COLO829 (cell line): Measurements from ENCODE around the gene TPCN2.

ENCODE experiments used
- DNase-seq: peaks from one replicate; pipeline ENCODE4 v3.0.0; 2012; ENCODE audit warnings: low spot score

The TPCN2 gene

DNA sequence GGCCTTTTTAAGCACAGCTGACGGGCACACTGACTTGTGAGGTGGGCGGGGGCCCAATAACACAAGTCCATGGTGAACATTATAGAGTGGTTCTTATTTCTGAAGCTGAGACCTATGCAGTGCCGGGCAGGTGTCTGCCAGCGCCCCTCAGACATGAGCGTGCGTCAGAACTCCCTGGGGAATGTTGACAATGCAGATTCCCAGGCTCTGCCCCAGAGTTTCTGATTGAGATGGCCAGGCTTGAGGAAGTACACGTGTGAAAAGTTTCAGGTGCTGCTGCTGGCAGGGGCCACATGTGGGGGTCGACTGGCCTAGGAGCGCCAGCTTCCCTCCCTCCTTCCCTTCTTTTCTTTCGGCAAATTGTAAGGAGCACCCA, 46.2 kb downstream of the TPCN2 start:
- no peak for DNase-seq

DNA sequence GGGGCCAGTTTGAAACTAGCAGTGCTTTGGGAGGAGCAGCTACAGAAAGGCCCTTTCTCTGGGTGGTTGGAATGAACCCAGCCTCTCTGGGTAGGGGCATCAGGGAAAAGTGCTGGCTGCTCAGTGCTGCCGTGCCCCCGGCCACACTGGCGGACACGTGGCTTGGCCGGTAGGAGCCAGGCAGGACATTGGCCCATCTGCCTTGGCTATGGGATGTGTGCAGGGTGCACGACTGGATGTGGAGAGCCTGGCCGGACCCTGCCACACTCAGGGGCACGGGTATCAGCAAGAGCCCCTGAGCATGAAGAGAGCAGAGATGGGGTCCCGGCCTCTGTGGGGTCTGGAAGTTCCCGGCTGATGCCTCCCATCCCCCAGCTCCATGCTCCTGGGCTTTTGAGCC, 46.6 kb downstream of the TPCN2 start:
- no peak for DNase-seq

DNA sequence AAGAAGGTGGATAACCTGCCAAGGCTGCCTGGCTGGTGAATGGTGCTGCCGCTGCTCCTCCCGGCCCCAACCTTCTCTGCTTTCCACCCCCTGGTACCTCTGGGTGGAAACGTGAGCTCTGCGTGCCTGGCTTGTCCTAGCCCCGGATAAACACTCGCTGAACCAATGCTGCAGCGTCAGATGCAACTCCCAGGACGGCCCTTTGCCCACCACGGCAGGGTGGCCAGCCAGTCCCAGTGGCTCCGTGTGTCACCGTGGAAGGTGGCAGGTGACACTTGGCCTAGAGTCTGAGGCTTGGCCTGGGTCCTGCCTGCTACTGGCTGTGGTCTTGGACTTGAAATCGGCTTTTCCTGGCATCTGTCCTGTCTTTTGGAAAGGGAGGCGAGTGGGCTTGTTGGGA, 47.7 kb downstream of the TPCN2 start:
- no peak for DNase-seq

DNA sequence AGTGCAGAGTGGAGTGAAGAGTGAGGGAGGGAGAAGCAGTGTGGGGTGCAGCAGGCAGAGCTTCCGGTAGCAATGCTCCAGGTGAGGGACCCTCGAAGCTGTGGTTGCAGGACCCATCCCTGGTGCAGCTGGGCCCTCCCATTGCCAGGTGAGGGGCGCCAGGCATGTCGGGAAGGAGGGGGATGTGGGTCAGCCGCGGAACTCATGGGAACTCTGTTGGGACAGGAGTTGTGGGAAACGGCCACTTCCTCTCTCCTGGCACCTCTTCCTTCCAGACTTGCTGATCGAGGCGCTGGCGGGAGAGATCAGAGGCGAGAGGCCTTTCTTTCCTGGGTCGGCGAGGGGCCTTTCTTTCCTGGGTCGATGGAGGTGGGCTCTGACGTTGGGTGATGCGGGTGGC, 48.5 kb downstream of the TPCN2 start:
- DNase-seq: no peak

DNA sequence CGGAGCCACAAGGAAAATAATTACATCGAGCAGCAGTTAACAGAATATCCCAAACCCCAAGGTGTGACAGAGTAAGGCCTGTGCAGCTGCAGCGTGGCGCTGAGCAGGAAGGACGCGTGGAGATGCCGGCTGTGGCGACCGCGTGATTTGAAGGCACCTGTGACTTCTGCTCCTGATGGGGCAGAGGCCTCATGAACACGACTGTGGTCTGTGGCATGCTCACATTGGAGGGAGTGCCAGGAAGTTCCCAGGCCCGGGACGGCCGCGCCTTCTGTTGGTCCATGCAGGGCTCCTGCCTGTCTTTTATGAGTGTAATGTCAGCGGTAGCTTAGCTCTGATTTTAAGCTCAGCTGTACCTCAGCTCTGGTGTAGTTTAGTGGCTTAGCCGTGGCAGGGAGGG, 50.4 kb downstream of the TPCN2 start:
- DNase-seq: no peak

DNA sequence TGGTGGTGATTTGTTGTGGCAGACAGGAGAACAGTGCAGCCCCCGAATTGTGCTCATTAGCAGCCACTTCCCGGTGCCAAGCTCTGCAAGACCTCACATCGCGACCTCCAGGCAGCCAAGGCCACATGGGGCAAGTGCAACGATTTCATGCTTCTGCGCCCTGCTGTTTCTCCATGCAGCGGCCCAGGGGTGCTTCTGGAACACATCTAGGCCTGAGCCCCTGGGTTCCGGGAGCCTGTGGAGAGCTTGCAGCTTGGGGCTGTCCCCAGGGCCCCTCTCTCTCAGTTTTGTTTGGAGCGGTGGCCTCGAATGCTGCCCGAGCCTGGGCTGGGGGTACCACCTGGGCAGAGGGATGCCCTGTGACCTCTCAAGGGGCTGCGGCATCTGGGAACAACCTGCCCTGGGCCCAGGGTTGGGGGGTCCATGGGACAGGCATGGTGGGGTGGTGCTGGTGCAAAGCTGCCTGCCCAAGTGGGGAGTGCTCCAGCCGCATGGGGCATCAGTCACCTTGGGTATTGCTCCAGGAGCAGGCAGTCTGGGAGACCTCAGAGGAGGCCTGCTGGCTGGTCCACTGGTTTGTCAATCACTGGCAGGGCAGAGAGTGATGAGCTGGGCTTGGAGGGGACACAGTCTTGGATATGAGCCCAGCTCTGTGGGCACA, 51.9 kb downstream of the TPCN2 start:
- no peak for DNase-seq

DNA sequence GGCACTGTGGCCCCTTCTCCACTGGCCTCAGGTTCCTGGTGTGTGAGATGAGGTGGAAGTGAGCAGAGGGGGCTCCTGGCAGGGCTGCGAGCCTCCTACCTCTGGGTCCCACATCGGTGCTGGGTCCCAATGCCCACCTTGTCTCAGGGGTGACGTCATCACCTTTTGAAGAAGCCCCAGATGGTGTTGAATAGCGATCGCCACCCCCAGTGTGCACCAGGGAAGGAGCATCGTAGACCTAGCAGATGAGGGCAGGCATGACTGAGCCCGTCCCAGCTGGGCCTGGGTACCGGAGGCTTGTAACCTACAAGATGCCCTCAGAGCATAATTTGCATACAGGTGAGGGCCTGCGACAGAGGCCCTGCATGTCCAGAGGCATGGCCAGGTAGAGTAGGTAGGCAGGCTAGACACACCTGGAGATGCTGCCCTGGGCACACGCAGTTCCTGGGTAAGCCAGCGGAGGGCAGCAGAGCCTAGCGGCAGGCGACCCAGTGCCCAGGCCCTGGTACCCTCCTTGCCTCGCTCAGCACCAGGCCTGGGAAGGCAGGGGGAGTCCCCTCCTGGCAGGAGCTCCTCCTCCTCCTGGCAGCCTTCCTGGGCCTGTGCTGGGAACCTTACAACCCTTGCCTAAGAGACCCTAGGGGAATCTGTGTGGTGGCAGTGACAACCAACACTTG, 52.5 kb downstream of the TPCN2 start:
- DNase-seq: peak; percentile 69

DNA sequence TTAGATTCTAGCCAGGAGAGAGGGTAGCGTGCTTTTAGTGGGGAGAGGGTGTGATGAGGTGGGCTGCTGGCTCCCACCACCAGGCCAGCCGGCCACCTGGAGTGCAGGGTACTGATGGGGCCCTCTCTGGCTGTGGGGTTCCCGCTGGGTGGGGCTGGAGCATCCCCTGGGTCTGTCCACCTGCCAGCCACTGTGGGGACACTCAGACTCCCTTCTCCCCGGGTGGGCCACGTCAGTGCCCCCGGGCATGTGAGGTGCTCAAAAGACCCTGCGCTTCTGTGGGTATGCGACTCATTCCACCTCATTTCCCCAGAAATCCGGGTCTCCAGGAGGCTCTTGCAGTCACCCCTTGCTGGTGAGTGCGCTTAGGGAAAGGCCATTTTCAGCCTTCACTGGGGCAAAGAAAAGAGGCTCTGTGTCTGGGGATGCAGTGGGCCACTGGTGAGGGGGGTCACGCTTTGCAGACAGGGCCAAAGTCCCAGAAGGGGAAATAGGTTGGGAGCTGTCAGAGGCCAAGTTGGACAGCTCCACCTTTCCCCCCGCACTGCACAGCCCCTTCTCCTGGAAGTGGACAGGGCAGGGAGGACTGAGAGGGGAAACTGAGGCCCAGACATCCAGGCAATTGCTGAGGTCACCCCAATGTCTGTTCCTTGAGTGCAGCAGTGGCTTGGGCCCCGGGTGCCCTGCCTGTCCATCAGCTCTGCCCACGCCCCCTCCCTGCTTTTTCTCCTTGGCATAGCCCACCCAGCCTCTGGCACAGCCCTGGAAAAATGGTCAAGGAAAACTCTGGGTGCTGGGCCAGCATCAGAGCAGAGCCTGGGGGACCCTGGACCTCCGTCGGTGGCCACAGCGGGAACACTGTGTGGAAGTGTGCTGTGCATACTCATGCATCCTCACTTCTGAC, 53.3 kb downstream of the TPCN2 start:
- DNase-seq: no peak

DNA sequence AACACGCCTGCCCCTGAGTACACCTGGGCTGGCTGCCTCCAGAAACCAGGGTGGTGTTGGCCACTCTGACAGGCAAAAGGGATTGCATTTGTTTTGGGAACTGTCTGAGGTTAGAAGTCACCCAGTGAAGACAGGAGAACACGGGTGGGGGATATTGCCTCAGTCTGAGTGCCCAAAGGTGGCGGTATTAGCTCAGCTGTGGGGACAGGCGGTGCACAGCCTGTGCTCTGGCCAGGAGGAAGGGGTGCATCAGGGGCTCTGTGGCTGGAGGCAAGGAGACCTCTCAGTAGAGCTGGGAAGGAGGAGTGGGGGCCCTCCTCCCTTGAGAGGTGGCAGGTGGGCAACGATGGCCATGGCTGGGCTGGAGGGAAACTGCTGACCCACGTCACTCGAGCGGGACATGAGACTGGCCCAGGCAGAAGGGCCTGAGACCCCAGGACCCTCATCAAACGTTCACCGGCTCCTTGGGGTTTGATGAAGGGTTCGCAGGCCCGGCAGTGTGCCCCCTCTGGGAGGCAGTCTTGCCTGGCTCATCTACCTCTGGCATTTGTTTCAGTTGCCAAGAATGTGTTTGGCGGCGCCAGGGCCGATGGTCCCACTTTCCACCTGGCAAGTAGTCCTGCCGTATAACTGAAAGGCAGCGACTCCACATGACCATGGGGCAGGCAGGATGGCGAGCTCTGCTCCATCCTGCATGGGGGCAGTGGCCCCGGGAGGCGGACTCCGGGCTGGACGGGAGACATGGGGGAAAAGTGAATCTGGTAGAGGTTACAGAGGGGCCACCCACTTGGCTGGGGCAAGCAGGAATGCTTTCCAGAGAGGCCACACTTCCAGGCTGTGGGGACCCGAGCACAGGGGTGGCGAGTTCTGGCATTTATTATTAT, 54.2 kb downstream of the TPCN2 start:
- no peak for DNase-seq

DNA sequence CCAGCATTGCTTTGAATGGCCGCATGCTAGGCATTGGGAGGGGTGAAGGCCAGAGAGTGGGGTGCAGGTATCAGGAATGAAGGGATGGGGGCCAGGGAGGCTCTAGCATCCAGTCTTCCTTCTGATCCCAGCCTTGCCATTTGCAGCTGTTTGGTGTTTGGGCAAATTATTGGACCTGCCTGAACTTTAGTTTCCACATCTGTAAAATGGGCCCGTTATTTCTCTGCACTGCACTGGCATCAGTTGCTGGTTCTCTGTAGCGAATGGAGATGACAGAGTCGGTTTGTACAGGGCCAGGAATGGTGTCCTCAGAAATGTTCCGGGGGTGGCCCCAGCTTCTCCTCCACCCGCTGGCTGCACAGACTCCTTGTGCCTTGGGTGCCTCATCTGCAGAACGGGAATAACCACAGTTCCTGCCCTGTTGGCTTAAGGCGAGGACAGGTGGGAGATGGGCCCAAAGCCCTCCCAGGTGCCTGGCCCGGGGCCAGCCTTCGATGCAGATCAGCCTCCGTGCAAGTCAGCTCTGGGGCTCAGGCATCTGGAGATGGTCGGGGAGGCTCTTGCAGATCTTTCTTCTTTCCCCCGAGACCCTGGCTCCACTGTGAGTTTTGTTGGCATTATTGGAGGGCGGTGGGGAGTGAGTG, 55.6 kb downstream of the TPCN2 start:
- DNase-seq: no peak

DNA sequence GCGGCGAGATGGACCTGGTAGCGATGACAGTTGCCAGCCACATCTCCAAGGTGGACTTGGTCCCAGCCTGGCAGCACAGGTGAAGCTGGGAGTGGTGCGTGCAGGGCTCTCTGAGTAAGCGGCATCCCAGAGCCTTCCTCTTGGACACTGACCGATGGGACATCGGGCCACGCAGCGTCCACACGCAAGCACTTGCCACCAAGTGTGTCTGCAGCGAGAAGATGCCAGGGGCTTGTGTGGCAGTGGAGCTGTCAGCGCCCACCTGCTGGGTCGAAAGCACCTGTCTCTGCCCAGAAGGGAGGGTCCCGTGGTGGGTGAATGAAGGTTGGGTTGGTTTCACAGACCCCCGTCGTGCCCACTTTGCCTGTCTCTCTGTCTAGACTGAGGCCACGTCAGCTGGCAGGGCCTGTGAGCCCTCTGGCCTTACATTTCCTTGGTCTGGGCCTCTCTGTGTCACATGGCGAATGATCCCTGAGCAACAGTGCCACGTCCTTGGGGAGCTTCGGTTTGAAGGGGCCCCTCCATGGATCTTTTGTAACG, 56.2 kb downstream of the TPCN2 start:
- no peak for DNase-seq

DNA sequence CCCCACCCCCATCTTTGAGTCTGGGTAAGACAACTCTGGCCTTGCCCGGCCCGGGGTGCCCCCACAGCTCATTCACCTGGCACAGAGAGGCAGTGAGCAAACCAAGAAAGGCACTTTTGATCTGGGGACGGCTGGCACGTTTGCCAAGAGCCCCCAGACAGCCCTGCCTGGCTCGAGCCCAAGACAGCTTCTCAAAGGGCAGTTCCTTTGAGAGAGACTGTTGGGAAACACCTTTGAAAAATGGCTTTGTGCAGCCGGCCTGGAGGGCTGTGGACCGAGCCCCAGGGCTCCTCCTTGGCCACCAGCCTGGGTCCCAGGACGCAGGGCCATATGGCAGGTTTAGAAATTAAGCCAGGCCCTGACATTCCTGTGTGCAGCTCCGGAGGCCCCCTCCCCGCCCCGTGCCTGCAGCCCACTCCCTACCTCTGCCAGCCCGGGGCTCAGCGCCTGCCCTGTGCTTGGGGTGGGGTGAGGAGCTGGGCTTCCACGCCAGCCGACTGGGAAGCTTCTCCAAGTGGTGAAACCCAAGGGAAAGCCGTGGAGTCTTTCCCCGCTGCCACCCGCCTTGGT, 56.8 kb downstream of the TPCN2 start:
- no peak for DNase-seq

DNA sequence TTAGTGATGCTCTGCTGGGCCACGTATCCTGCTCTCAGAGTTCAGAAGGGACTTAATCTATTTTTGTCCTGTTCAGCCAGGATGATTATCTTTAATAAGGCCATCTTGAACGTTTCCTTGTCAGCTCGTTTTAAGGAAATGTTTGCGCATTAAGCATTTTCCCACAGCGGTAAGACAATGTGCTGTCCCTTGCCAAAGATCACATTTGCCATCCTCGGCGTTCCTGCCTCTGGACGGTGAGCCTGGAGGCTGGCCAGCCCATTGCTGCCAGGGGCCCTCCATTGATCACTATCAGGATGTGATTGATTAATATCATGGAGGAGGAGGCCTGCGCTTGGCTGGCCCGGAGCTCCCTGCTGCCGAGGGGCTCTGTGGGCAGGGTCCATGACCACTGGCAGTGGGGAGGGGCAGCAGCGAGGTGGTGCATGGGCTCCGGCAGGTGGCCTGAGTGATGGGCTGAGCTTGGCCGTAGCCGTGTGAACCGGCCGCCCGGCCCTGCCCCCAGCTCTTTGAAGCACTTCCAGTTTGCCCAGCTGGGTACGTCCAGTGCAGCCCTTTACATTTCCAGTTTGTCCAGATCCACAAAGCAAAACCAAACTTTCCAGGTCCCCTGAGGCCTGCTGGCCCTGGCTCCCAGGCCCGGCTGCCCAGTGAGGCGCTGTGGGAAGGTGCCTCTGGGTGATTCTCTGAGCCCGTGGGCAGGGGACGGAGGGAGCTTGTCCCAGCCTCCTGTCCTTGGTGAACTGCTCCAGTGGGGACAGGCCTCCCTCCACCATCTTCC, 57.5 kb downstream of the TPCN2 start:
- no peak for DNase-seq

DNA sequence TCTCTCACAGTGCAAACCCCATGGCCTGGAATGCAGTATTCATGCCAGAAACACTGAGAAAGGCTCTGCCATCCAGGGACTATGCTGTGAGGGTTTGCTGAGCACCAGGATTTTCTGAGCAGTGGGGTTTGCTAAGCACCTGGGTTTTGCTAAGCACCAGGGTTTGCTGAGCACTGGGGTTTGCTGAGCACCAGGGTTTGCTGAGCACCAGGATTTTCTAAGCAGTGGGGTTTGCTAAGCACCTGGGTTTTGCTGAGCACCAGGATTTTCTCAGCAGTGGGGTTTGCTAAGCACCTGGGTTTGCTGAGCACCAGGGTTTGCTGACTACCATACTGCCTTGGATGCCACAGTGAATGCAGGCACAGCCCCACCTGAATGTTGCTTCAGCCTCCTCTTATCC, 58.7 kb downstream of the TPCN2 start:
- no peak for DNase-seq

DNA sequence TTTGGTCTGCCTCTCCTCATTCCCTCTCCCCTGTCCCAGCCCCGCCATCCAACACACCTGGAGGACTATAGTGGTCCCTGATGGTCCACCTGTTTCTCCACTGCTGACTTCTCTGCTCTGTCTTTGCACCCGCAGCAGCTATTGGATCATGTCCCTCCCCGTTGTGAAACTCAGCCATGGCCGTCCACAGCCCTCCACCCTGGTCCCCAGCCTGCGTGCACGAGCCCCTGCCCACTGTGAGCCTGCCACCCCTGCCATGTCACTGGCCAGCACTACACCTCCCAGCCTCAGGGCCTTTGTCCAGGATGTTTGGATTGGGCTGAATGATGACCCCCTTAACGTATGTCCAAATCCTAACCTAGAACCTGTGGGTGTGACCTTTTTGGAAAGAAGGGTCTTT, 59.3 kb downstream of the TPCN2 start:
- no peak for DNase-seq

DNA sequence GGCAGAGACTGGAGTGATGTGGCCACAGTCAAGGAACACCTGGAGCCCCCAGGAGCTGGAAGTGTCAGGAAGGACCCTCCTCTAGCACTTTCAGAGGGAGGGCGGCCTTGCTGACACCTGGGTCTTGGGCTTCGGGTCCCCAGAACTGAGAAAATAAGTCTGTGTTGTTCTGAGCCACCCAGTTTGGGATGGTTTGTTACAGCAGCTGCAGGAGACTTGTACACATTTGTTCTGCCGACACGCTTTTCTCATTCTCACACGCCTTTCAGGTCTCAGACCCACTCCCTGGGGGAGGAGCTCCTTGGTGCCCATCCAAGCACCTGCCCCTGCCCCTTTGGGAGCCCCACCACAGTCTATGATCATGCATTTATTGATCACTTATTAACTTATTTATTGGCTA, 59.8 kb downstream of the TPCN2 start:
- DNase-seq: no peak

DNA sequence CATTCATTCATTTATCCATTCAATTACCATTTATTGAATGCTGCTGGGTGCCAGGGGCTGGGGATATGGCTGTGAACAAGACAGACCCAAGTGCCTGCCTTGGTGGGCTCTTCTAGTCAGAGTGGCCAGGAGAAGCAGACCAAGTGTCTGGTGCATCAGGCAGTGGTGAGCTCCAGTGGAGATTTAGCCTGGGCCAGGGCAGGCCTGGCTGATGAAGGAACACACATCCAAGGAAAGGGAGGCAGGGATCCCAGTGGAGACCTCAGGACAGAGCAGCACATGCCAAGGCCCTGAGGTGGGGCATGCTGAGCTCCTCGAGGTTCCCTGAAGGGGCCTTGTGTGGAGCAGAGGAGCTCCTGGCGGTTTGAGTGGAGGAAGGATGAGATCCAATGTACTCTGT, 60.4 kb downstream of the TPCN2 start:
- no peak for DNase-seq

DNA sequence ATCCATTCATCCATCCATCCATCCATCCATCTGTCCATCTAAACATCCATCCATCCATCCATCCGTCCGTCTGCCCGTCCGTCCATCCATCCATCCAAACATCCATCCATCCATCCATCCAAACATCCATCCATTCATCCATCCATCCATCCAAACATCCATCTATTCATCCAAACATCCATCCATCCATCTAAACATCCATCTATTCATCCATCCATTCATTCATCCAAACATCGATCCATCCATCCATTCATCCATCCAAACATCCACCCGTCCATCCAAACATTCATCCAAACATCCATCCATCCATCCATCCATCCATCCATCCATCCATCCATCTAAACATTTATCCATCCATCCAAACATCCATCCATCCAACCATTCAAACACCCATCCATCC, 61.7 kb downstream of the TPCN2 start:
- no peak for DNase-seq

DNA sequence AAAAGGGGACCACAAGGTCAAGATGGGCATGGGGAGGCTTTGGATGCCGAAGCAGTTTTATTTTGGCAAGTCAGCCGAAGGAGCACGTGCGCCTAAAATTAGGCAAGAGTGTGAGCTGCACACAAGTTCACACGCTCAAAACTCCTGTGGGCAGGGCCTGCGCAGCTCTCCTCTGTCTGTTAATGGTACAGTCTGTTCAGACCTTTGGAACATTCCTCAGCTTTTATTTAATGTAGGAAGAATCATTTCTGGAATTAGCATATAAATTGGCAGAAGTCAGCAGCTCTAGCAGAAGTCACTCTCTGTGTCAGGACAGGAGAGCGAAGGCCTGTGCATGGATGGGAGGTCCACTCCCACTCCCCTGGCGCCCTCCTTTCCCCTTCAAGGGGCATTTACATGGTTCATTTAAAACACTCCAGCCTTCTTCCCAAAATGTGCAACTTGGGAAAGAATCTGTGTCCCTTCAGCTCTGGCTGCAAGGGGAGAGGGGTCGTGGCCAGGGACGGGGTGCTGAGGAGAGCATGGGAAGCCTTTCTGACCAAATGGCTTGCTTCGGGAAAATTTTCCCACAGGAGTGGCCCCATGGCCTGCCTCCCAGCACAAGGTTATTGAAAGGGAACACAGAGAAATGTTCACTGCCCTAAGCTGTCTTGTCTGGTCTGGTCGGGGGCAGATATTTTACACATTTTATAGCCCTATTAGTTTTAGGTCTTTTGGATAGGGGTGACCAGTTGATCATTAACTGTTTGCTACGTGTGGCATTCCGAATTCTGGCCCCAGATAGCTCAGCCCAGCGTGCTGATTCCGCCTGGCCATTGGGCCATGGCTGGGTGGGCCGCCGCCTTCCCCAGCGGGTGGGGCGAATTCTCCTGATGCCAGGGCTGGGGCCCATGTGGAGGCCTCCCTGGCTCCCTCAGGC, 63.2 kb downstream of the TPCN2 start:
- no peak for DNase-seq
